Measurements from ENCODE around the gene BIRC6. TPM values are rescaled to one million over a fixed set of nuclear protein-coding genes. Genes with fewer than 3 reads are reported as not detected.
"Not testable (repeated sequence)": the region's sequence is repeated elsewhere in the genome, so short reads cannot be mapped to it uniquely, and the experiment has no call there.

Gene BIRC6, protein sequence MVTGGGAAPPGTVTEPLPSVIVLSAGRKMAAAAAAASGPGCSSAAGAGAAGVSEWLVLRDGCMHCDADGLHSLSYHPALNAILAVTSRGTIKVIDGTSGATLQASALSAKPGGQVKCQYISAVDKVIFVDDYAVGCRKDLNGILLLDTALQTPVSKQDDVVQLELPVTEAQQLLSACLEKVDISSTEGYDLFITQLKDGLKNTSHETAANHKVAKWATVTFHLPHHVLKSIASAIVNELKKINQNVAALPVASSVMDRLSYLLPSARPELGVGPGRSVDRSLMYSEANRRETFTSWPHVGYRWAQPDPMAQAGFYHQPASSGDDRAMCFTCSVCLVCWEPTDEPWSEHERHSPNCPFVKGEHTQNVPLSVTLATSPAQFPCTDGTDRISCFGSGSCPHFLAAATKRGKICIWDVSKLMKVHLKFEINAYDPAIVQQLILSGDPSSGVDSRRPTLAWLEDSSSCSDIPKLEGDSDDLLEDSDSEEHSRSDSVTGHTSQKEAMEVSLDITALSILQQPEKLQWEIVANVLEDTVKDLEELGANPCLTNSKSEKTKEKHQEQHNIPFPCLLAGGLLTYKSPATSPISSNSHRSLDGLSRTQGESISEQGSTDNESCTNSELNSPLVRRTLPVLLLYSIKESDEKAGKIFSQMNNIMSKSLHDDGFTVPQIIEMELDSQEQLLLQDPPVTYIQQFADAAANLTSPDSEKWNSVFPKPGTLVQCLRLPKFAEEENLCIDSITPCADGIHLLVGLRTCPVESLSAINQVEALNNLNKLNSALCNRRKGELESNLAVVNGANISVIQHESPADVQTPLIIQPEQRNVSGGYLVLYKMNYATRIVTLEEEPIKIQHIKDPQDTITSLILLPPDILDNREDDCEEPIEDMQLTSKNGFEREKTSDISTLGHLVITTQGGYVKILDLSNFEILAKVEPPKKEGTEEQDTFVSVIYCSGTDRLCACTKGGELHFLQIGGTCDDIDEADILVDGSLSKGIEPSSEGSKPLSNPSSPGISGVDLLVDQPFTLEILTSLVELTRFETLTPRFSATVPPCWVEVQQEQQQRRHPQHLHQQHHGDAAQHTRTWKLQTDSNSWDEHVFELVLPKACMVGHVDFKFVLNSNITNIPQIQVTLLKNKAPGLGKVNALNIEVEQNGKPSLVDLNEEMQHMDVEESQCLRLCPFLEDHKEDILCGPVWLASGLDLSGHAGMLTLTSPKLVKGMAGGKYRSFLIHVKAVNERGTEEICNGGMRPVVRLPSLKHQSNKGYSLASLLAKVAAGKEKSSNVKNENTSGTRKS (N-terminal part only)
- polyA plus RNA-seq (2012; ENCODE audit: insufficient read depth, insufficient read length): 9.3 TPM

DNA sequence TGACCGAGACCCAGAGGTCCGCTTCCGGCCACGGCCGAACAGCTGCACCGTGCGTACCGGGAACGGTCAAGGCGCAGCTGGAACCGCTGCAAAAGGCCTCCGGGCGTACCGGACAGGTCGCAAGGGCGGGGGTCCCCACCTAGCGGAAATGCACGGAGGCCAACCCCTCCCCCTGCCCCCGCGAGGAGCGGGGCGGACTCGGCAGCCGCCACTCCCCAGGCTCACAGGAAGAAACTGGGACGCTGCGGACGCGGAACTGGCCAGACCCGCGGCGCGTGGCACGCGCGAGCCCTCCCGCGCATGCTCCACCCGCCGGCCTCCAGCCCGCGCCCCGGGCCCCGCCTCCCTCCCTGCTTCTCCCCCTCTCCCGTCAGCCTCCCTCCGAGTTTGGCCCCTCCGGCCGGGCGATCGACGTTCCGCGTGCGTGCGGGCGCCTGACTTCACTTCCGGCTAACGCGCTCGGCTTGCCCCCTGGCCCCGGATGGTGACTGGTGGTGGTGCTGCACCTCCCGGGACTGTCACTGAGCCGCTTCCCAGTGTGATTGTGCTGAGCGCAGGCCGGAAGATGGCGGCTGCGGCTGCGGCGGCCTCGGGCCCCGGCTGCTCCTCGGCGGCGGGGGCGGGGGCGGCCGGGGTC, at the start of gene BIRC6:
Gene BIRC6 (plus strand): TSS at position 343 of the 637 bp plus-strand sequence. CDS start 139 bp downstream, at position 482.
- peak within 1 kb of the TSS; percentile 79 for H3K4me3 ChIP-seq (ENCODE audit: low read length)
- DNase-seq (ENCODE audit: low read depth, low spot score): peak; percentile 72

DNA sequence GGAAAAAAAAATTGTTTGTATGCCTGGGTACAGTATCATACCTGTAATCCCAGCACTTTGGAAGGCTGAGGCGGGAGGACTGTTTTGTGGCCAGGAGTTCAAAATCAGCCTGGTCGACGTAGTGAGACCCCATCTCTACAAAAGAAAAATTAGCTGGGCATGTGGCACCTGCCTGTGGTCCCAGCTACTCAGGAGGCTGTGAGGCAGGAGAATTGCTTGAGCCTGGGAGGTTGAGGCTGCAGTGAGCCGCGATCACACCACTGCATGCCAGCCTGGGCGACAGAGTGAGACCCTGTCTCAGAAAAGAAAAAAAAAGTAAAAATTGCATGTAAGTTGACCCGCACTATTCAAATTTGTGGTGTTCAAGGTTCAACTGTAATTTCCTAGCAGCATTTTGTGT, 46.2 kb upstream of the BIRC6 start:
- no peak overlapping the region for H3K4me3 ChIP-seq (ENCODE audit: low read length)
- no peak for DNase-seq (ENCODE audit: low read depth, low spot score)

DNA sequence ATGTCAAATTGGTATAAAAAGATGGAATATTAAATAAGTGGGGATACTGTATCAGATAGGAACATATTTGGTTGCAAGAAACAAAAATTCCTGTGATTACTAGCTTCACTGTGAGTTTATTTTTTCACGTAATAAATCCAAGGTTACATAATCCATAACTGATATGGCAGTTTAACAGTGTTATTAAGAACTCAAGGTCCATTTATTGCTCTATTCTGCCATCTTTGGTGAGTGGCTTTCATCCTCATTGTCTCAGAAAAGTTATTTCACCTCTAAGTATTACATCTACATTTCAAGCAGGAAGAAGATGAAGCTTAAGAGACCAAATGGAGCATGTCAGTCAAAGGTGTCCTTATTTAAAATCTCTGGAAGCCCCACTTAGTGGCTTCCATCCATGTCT, 41.9 kb upstream of the BIRC6 start:
- H3K4me3 ChIP-seq (ENCODE audit: low read length): no peak overlapping the region

GRCh38 chr2:32328679-32329078, 28.1 kb upstream of the BIRC6 start:
- H3K4me3 ChIP-seq (ENCODE audit: low read length); DNase-seq (ENCODE audit: low read depth, low spot score): not testable (repeated sequence)

More for the DNA sequence above, 41.9 kb upstream of the BIRC6 start:
- no peak for DNase-seq (ENCODE audit: low read depth, low spot score)

GRCh38 chr2:32329180-32329980, 27.4 kb upstream of the BIRC6 start:
- not testable (repeated sequence) for H3K4me3 ChIP-seq (ENCODE audit: low read length); DNase-seq (ENCODE audit: low read depth, low spot score)

DNA sequence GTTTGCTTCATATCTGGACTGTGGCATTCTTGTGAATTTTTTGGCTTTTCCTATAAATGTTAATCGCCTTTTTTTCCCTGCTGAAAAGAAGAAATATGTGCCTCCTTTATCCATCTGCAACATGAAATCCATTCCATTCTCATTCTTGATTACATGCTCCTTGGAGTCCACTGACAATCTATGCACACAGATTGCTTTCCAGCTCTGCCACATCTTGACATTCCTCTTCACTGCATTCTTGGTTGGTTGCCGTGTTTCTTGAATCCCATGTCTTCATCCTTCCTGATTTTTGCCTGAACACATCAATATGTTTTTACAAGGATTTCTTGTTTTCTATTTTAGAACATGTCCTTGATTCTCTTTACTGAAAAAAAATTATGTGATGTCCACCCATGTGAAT, 26.7 kb upstream of the BIRC6 start:
- H3K4me3 ChIP-seq (ENCODE audit: low read length): no peak overlapping the region
- no peak for DNase-seq (ENCODE audit: low read depth, low spot score)

GRCh38 chr2:32342801-32343200, 14.0 kb upstream of the BIRC6 start:
- no peak overlapping the region for H3K4me3 ChIP-seq (ENCODE audit: low read length)
- no peak for DNase-seq (ENCODE audit: low read depth, low spot score)

GRCh38 chr2:32350797-32351196, 6.0 kb upstream of the BIRC6 start:
- not testable (repeated sequence) for H3K4me3 ChIP-seq (ENCODE audit: low read length)

GRCh38 chr2:32355976-32356680, 695 bp upstream of the BIRC6 start:
- H3K4me3 ChIP-seq (ENCODE audit: low read length): peak overlapping the region; percentile 79
- no peak for DNase-seq (ENCODE audit: low read depth, low spot score)

More at GRCh38 chr2:32350797-32351196, 6.0 kb upstream of the BIRC6 start:
- not testable (repeated sequence) for DNase-seq (ENCODE audit: low read depth, low spot score)

- DNase-seq (ENCODE audit: low read depth, low spot score): no peak
- H3K4me3 ChIP-seq (ENCODE audit: low read length): peak overlapping the region; percentile 79
These were observed 691 bp downstream of the BIRC6 start for GRCh38 chr2:32357318-32358110.

GRCh38 chr2:32358111-32358482, 1.3 kb downstream of the BIRC6 start:
- DNase-seq (ENCODE audit: low read depth, low spot score): no peak
- H3K4me3 ChIP-seq (ENCODE audit: low read length): peak overlapping the region; percentile 79

DNA sequence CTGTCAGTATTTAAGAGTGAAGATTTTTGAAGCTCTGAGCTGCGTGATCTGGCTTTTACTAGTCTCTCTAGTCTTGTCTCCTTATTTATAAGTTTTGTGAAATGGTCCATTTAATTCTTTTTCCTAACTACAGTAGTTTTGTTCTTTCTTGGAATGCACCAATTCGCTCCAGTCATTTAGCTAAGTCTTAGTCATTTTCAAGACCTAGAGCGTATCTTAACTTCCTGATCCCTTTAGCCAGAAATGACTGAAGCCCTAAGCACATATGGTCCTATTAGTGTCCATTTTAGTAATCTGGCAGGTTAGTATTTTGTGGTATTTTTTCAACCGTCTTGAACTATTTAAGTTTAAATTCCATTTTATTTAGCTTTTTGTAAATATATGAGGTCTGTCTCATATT, 3.6 kb downstream of the BIRC6 start:
- H3K4me3 ChIP-seq (ENCODE audit: low read length): no peak overlapping the region
- DNase-seq (ENCODE audit: low read depth, low spot score): no peak

- not testable (repeated sequence) for DNase-seq (ENCODE audit: low read depth, low spot score); H3K4me3 ChIP-seq (ENCODE audit: low read length)
These were observed 6.2 kb downstream of the BIRC6 start for GRCh38 chr2:32362997-32363396.

- no peak for DNase-seq (ENCODE audit: low read depth, low spot score)
- no peak overlapping the region for H3K4me3 ChIP-seq (ENCODE audit: low read length)
These were observed 6.8 kb downstream of the BIRC6 start for GRCh38 chr2:32363597-32363996.

GRCh38 chr2:32364290-32364689, 7.5 kb downstream of the BIRC6 start:
- H3K4me3 ChIP-seq (ENCODE audit: low read length); DNase-seq (ENCODE audit: low read depth, low spot score): not testable (repeated sequence)

- H3K4me3 ChIP-seq (ENCODE audit: low read length); DNase-seq (ENCODE audit: low read depth, low spot score): not testable (repeated sequence)
These were observed 8.9 kb downstream of the BIRC6 start for GRCh38 chr2:32365679-32366078.

- no peak for DNase-seq (ENCODE audit: low read depth, low spot score)
- H3K4me3 ChIP-seq (ENCODE audit: low read length): no peak overlapping the region
These were observed 9.8 kb downstream of the BIRC6 start for GRCh38 chr2:32366595-32366994.
